NCI-H146 treated with DMSO at 0.1 percent for 48 hours (cell line): ENCODE measurements around the gene NEURL1.
A peak's percentile ranks its signal among the peaks of the same experiment; 100 is the strongest.

Experiments used
- DNase-seq: peaks from one replicate; lab custom pipeline; 2025; ENCODE audit not compliant: unreplicated experiment; lab: John Stamatoyannopoulos, UW

The NEURL1 gene

DNA sequence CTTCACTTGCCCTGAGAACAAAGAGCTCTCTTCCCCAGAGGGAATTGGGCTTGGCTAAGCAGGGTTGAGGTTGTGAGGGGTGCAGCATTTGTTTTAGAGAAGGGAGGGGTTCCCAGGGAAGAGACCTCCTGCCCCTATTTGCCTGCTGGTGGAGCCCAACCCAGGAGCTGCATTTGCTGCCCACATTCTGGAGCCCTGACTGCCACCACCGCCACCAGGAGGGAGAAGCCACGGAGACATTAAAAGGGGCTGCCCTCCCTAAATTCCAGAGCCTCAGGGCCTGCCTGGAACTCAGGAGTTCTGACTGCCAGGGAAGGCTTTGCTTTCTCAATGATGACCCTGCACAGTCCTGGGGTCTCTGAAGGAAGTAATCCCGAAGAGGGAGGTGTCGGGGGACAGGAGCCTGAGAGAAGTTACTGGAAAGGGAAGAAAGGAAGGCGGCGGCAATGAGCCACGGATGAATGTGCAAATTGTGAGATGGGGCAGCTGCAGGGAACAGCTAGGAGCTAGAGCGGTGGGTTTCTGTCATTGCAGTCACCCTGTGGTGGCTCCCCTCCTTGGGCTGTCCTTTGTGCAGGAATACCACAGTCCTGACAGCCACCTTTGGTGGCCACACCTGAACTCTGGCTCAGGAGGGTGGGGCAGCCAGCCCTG is 51.3 kb downstream of the NEURL1 start:
- DNase-seq = no peak

DNA sequence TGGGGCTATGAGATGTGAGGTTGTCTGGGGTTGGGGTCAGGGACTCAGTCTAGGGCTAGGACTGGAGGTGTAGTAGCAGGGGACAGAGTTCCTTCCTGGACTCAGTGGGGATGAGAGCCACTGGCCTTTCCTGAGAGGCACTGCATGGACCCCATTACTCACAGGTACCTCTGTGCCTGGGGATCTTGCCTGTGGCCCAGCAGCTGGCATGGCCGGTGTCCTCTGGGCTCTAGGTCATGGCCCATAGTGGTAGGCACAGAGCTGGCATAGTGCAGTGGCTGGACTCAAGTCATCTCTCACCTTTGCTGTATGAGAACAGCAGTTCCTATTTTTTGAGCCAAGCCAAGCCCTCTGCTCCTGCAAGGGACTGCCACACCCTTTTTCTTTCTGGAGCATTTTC is 51.9 kb downstream of the NEURL1 start:
- no peak for DNase-seq

- no peak for DNase-seq
These were observed 52.3 kb downstream of the NEURL1 start for GRCh38 chr10:103545771-103546281.

- DNase-seq = no peak
These were observed 52.9 kb downstream of the NEURL1 start for GRCh38 chr10:103546401-103546800.

- no peak for DNase-seq
These were observed 54.0 kb downstream of the NEURL1 start for GRCh38 chr10:103547391-103547946.

DNA sequence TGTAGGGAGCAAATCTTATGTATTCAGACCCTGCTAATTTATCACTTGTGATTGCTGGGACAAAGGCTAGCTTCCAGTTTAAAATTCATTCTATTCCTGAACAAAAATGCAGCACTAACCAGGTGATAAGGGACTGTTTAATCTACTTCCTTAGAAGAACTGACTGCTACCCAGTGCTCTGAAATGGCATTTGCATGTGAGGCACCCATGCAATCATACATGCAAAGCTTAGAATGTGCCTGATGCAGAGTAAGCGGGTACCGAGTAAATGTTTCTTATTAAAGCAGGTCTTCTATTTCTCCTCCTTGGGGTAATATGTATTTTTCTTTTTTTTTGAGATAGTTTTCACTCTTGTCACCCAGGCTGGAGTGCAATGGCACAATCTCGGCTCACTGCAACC is 54.5 kb downstream of the NEURL1 start:
- DNase-seq = no peak

- DNase-seq = peak; percentile 83
These were observed 55.3 kb downstream of the NEURL1 start for GRCh38 chr10:103548581-103549348.

GRCh38 chr10:103549349-103549685 is 55.8 kb downstream of the NEURL1 start:
- DNase-seq = no peak

GRCh38 chr10:103550229-103550628 is 56.7 kb downstream of the NEURL1 start:
- DNase-seq = no peak

DNA sequence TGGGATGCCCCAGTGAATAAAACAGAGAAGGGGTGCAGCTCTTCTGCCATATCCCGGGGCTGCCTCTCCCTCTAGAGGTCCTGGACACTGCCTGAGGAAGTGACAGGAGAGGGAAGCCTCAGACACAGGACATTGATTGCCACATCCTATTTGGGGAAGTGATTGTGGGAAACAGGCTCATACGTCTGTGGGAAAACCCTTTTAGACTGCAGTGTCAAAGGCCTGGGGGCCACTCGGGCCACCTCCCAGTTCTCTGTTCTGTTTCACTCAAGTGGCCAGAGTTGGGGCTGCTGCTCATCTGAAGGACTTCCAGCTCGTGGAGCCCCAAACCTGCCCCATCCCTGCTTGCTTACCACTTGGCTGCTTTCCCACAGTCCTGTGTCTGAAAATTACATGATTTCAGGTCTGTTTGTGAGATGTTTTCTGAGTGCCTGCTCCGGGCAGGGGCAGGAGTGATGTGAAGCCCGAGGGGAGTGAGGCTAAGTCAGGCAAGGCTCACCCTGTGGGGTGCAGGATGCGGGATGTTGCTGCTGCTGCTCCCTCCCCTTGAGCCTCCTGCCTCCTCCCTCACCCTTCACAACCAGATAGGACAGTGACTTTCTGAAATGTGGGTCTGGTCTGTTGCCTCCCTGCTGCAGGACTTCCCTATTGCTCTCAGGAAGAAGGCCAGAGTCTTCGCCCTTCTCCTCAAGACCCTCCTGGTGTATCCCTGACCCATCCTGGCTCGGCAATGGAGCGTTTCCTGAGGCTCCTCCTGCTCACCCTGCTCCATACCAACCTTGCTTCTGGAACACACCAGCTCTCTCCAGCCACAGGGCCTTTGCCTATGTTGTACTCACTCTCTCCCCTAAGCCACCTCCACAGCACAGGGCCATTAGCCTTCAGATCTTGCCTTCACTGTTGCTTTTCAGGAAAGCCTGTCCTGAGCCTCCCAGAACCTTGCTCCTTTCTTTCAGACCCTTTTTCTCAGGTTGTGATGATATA is 58.4 kb downstream of the NEURL1 start:
- DNase-seq = no peak

DNA sequence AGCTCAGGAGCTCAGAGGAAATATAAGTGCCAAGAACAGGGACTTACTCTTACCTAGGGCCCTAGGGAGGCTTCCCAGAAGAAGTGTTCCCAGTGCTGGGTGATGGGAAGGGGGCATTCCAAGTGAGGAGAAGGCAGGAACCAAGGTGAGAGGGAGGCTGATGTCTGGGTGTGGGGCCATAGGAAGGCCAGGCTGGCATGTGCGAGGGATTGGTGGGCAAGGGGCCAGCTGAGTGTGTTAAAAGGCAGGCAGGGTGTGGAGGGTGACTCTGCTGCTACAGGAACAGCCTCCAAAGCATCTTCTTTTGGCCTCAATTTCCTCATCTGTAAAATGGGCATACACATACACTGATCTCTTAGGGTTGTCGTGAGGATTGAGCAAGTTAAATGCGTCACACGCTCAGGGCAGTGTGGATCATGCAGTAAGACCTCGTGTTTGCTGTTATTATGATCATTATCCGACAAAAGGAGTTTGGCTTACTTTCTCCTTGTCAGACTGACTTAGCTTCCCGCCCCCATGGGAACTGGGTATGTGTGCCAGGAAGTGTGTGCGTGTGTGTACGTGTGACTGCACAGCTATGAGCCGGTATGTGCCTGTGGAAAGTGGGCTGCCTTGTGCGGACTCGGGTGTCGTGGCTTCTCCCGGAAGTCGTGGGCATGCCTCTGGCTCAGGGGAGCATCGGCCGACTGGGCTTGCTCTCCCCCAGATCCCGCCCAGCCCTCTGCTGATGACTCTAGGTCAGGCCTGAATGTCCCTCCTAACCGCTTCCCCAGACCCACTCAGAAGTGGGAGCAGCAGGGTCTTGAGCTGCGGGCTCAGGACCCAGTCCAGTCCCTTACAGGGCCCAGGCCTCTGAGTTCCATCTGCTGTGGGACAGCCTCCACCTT is 59.6 kb downstream of the NEURL1 start:
- DNase-seq = no peak

DNA sequence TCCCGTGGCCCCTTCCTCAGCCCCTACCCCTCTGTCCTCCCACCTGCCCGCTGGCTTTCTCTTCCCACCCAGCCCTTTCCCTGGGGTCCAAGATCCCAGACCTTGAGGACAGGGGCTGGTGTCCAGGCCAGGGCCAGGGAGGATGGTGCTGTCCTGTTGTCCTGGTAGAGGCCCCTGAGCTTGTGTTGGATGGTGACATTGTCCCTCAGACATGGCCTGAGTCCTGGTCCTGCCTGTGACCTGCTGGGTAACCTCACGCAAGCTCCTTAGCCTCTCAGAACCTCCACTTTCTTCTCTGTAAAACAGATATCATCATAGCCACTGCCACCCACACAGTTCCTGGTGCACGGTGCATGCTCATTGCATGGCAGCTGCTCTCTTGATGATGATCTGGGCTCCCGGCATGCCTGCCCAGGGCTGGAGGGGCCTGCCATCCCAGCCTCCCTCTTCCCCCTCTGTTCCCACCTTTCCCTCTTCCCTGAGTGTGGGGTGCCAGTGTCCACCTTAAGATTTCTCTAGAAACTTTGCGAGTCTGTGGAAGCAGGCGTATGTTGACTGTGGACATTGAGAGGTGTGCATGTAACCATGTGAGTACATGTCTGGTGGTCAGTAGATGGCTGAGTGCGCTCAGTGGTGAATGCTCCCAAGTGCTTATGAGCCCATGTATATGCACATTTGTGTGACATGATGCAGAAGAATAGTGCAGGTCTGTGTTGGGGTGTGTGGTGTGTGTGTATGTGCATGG is 60.4 kb downstream of the NEURL1 start:
- DNase-seq = no peak

DNA sequence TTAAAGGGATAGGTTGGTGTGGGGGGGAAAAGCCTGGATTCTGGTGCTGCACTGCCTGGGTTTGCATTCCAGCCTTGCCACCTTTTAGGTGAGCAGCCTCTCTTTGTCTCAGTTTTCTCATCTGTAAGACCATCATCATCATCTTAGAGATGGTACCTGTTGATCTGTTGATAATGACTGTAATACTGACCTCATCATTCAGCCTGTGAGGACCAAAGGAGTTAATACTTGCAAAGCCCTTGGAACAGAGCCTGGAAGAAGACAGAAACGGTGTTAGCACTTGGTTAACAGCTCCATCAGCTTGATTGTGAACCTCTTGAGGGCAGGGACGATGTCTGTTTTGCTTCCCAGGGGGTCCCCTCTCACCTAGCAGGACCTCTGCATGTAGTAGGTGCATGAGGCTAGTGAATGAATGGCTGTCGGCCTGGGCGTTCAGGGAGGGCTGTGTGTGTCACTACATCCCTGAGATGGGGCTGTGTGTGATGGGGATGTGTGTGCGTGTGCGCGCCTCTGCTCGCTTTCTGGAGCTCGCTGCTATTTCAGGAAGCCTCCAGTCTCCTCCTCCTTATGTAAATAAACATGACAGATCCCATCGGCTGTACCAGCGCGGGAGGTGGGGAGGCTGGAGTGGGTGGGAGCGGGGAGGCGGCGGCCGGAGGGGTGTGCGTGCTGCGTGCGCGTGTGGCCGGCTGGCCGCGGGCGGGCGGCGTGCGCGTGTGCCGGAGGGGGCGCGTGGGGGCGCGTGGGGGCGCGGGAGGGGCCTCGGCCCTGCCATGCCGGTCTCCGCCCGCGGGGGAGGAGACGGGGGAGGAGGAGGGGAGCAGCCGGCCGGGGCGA is 61.2 kb downstream of the NEURL1 start:
- peak; percentile 66 for DNase-seq

DNA sequence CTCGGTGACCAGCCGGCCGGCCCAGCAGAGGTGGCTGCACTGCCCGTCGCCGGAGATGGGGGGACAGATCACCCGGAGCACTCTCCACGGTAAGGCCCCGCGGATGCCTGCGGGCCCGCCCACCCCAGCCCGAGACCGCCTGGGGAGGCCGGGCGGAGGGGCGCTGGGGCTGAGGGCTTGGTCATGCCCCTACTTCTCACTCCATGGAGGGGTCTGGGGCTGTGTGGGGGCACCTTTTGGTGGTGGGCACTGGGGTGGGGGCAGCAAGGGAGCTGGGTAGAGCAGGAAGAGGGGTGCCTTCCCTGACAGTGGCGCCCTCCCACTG is 61.8 kb downstream of the NEURL1 start:
- DNase-seq = no peak

GRCh38 chr10:103555712-103556111 is 62.2 kb downstream of the NEURL1 start:
- DNase-seq = no peak

- DNase-seq = no peak
These were observed 63.0 kb downstream of the NEURL1 start for GRCh38 chr10:103556383-103557007.

DNA sequence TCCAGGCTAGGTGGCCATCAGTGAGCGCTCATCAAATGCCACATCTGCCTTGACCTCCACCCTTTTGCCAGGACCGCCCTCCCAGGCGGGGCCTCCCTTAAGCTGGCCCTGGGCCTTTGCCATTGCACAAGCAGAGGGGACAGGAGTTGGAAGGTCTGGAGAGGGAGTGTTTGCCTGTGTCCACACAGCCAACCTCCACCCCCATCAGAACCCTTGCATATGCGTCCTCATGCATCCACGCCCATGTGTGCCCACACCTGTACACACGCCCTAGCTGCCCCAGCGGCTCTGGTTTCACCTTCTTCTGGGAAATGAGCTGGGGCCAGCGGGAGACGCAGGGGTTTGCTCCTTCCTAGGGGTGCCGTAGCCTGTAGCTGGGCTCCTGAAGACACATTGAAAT is 64.0 kb downstream of the NEURL1 start:
- DNase-seq = no peak

- DNase-seq = no peak
These were observed 65.4 kb downstream of the NEURL1 start for GRCh38 chr10:103558911-103559310.
